CD4-positive, alpha-beta T cell (primary cell): ENCODE results near the gene PPP1R14C. TPM values are rescaled to one million over a fixed set of nuclear protein-coding genes. Genes with fewer than 3 reads are reported as not detected.

ENCODE experiments used
- ATAC-seq: fragments of 200-7000 bp; cut with Tn5 transposase; one replicate; pipeline ENCODE4 v1.10.0; 2022; ENCODE audit warnings: mild to moderate bottlenecking; ENCODE audit not compliant: poor library complexity
- CTCF ChIA-PET: fragments of 350-600 bp; sonication (Branson Sonifier 250); formaldehyde crosslinking; loops from one replicate; lab custom pipeline; 2021; ENCODE audit warnings: antibody characterized with exemption, inconsistent platforms; lab: Charles Lee
- POLR2A ChIA-PET: fragments of 350-600 bp; sonication (Branson Sonifier 250); formaldehyde crosslinking; loops from one replicate; lab custom pipeline; 2021; ENCODE audit warnings: antibody characterized with exemption, inconsistent platforms; lab: Charles Lee
- DNase-seq, 14 experiments: peaks; one replicate each; pipeline ENCODE4 v3.0.0-alpha.2; 2013 to 2020; ENCODE audit warnings: mixed read lengths in 2 of 14
- H3K27ac ChIP-seq, 2 donors: one replicate each; pipeline versions ENCODE4 v1.5.1 to v1.7.0; 2013; ENCODE audit warnings: low read length in 2 of 2, low read depth in 1 of 2, mild to moderate bottlenecking in 1 of 2
- H3K27me3 ChIP-seq, 2 experiments: 1 replicate in 1 of 2; 2 replicates in 1 of 2; pipeline versions ENCODE4 v1.6.1 to v1.7.0; 2013; ENCODE audit warnings: low read length in 2 of 2, control low read depth in 1 of 2, mild to moderate bottlenecking in 1 of 2, moderate library complexity in 1 of 2; ENCODE audit not compliant: insufficient read depth in 2 of 2, control insufficient read depth in 1 of 2
- H3K36me3 ChIP-seq: one replicate; pipeline ENCODE4 v1.6.1; 2013; ENCODE audit warnings: low read length, control low read depth; ENCODE audit not compliant: insufficient read depth
- H3K4me1 ChIP-seq: one replicate; pipeline ENCODE4 v1.6.1; 2013; ENCODE audit warnings: low read length, control low read depth; ENCODE audit not compliant: insufficient read depth
- H3K4me3 ChIP-seq: one replicate; pipeline ENCODE4 v1.5.1; 2013; ENCODE audit warnings: mild to moderate bottlenecking, low read length, moderate library complexity
- H3K9me3 ChIP-seq, 2 experiments: 1 replicate in 1 of 2; 2 replicates in 1 of 2; pipeline versions ENCODE4 v1.6.1 to v1.7.0; 2013; ENCODE audit warnings: low read length in 2 of 2, mild to moderate bottlenecking in 2 of 2, control low read depth in 1 of 2, moderate library complexity in 1 of 2; ENCODE audit not compliant: control insufficient read depth in 1 of 2, insufficient read depth in 1 of 2
- H3K27ac Mint-ChIP-seq: one replicate; pipeline ENCODE4 v1.8.0; 2020; ENCODE audit warnings: mixed read lengths
- H3K27me3 Mint-ChIP-seq: one replicate; pipeline ENCODE4 v1.8.0; 2021; ENCODE audit warnings: mixed read lengths
- H3K36me3 Mint-ChIP-seq: one replicate; pipeline ENCODE4 v1.8.0; 2021; ENCODE audit warnings: low read depth, mixed read lengths
- H3K4me1 Mint-ChIP-seq: one replicate; pipeline ENCODE4 v1.8.0; 2021; ENCODE audit warnings: low read depth, mixed read lengths
- H3K4me3 Mint-ChIP-seq: one replicate; pipeline ENCODE4 v1.8.0; 2020; ENCODE audit warnings: mild to moderate bottlenecking, mixed read lengths
- H3K9me3 Mint-ChIP-seq: one replicate; pipeline ENCODE4 v1.8.0; 2020; ENCODE audit warnings: mixed read lengths
- intact Hi-C, 2 experiments: fragments of 100-400 bp; cut with DNase I in 1 of 2; cut with micrococcal nuclease in 1 of 2; formaldehyde crosslinking; loops; one replicate each; pipeline versions ENCODE4 v1.15.1 to v1.9.0; 2023 to 2025; cut with DNase I, micrococcal nuclease
- total RNA-seq, 174 experiments: library from RNA in 2 of 174; stranded (reverse) in 2 of 174; gene quantifications; one replicate each; pipeline ENCODE4 v1.2.3 and lab custom pipeline; 2021 to 2026
- TF ChIP-seq, protein P1 (sequence below): fragments of 200-600 bp; IDR thresholded peaks from one replicate; pipeline ENCODE4 v1.8.0; 2022; ENCODE audit warnings: antibody characterized with exemption, mild to moderate bottlenecking

Gene PPP1R14C
- total RNA-seq, 2 experiments from 2014 or later = not detected

GRCh38 chr6:150291968-150292710 is 149.3 kb downstream of the PPP1R14C start:
- H3K36me3 ChIP-seq = no peaks in the 10 kb centered on the region
- ChIA-PET POLR2A (no interaction called here), CTCF (no interaction called here)
- intact Hi-C loops = no loop called here
- Mint-ChIP-seq H3K9me3 (no peaks in the 10 kb centered on the region), H3K27me3 (peaks cover 23% of the 10 kb centered on the region), H3K27ac (no peak overlapping the region), H3K4me1 (no peaks in the 10 kb centered on the region), H3K4me3 (no peak overlapping the region), H3K36me3 (no peaks in the 10 kb centered on the region)
- H3K9me3 ChIP-seq = peaks cover 5 to 6% of the 10 kb centered on the region in 2 experiments
- no peaks in the 10 kb centered on the region for H3K4me1 ChIP-seq
- H3K27ac ChIP-seq = no peak overlapping the region
- H3K27me3 ChIP-seq = peaks cover 0 to 2% of the 10 kb centered on the region in 2 experiments
- TF ChIP-seq, protein P1, sequence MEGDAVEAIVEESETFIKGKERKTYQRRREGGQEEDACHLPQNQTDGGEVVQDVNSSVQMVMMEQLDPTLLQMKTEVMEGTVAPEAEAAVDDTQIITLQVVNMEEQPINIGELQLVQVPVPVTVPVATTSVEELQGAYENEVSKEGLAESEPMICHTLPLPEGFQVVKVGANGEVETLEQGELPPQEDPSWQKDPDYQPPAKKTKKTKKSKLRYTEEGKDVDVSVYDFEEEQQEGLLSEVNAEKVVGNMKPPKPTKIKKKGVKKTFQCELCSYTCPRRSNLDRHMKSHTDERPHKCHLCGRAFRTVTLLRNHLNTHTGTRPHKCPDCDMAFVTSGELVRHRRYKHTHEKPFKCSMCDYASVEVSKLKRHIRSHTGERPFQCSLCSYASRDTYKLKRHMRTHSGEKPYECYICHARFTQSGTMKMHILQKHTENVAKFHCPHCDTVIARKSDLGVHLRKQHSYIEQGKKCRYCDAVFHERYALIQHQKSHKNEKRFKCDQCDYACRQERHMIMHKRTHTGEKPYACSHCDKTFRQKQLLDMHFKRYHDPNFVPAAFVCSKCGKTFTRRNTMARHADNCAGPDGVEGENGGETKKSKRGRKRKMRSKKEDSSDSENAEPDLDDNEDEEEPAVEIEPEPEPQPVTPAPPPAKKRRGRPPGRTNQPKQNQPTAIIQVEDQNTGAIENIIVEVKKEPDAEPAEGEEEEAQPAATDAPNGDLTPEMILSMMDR = no peak
- ATAC-seq = no peak
- no peak overlapping the region for H3K4me3 ChIP-seq
- DNase-seq = no peak

- intact Hi-C loops = no loop called here
These were observed 150.2 kb downstream of the PPP1R14C start for GRCh38 chr6:150293019-150293418.

GRCh38 chr6:150293423-150294173 is 150.8 kb downstream of the PPP1R14C start:
- ATAC-seq (no peak), DNase-seq (no peak)
- Histone ChIP-seq H3K27ac (no peak overlapping the region), H3K4me1 (no peaks in the 10 kb centered on the region), H3K27me3 (no peaks in the 10 kb centered on the region), H3K36me3 (no peaks in the 10 kb centered on the region), H3K9me3 (peaks cover 6 to 14% of the 10 kb centered on the region in 2 experiments), H3K4me3 (no peak overlapping the region)
- Mint-ChIP-seq H3K27me3 (peaks cover 19% of the 10 kb centered on the region), H3K9me3 (peaks cover 5% of the 10 kb centered on the region), H3K4me1 (no peaks in the 10 kb centered on the region), H3K27ac (no peak overlapping the region), H3K4me3 (no peak overlapping the region), H3K36me3 (no peaks in the 10 kb centered on the region)
- intact Hi-C loops = no loop called here
- POLR2A ChIA-PET = no interaction called here
- TF ChIP-seq, protein P1 = no peak
- CTCF ChIA-PET = no interaction called here

More at GRCh38 chr6:150293019-150293418, 150.2 kb downstream of the PPP1R14C start:
- no peak overlapping the region for H3K4me3 Mint-ChIP-seq
- ChIA-PET POLR2A (no interaction called here), CTCF (no interaction called here)
- H3K27me3 ChIP-seq = peaks cover 0 to 2% of the 10 kb centered on the region in 2 experiments
- TF ChIP-seq, protein P1 = no peak
- no peaks in the 10 kb centered on the region for H3K4me1 Mint-ChIP-seq
- H3K9me3 Mint-ChIP-seq = peaks cover 5% of the 10 kb centered on the region
- H3K9me3 ChIP-seq = peaks cover 6 to 14% of the 10 kb centered on the region in 2 experiments
- H3K27me3 Mint-ChIP-seq = peaks cover 25% of the 10 kb centered on the region
- no peaks in the 10 kb centered on the region for H3K36me3 ChIP-seq
- DNase-seq = no peak
- no peaks in the 10 kb centered on the region for H3K36me3 Mint-ChIP-seq
- no peak overlapping the region for H3K27ac Mint-ChIP-seq
- no peak overlapping the region for H3K4me3 ChIP-seq
- no peaks in the 10 kb centered on the region for H3K4me1 ChIP-seq
- ATAC-seq = no peak
- no peak overlapping the region for H3K27ac ChIP-seq
